Keratinocyte (primary cell): ENCODE data around the gene KCNJ6. TPM values are rescaled to one million over a fixed set of nuclear protein-coding genes. Genes with fewer than 3 reads are reported as not detected.

Experiments
- DNase-seq: peaks from one replicate; pipeline ENCODE4 v3.0.0-alpha.2; 2011; ENCODE audit warnings: low read depth, missing footprints, low spot score
- FAIRE-seq: peaks from 2 replicates; lab custom pipeline; 2011; peaks lifted over from hg19 to GRCh38; lab: Jason Lieb, UNC
- H2AFZ ChIP-seq: 2 replicates; pipeline ENCODE4 v1.6.0; 2012; ENCODE audit warnings: low read length, control low read depth, inconsistent platforms; ENCODE audit not compliant: control insufficient read depth
- H3K27ac ChIP-seq: 2 replicates; pipeline ENCODE4 v1.5.1; 2011; ENCODE audit warnings: low read length; ENCODE audit not compliant: control insufficient read depth, insufficient read depth
- H3K27me3 ChIP-seq: 3 replicates; pipeline ENCODE4 v1.6.0; 2011; ENCODE audit warnings: low read length; ENCODE audit not compliant: control insufficient read depth, insufficient read depth; ENCODE audit errors: extremely low read depth
- H3K36me3 ChIP-seq, 2 experiments: 2 replicates in 1 of 2; 3 replicates in 1 of 2; pipeline ENCODE4 v1.5.1; 2011; ENCODE audit warnings: low read length in 2 of 2, mild to moderate bottlenecking in 1 of 2; ENCODE audit not compliant: control insufficient read depth in 2 of 2, insufficient read depth in 2 of 2; ENCODE audit errors: extremely low read depth in 1 of 2
- H3K4me1 ChIP-seq: 3 replicates; pipeline ENCODE4 v1.5.1; 2011; ENCODE audit warnings: low read length; ENCODE audit not compliant: control insufficient read depth, insufficient read depth; ENCODE audit errors: extremely low read depth
- H3K4me2 ChIP-seq: 3 replicates; pipeline ENCODE4 v1.6.0; 2011; ENCODE audit warnings: low read depth, low read length; ENCODE audit not compliant: control insufficient read depth, insufficient read depth; ENCODE audit errors: extremely low read depth
- H3K4me3 ChIP-seq, 3 experiments: fragments of 200-600 bp in 1 of 3; sonication (generic) in 1 of 3; 2 replicates in 2 of 3; 3 replicates in 1 of 3; pipeline ENCODE4 v1.5.1; 2011 to 2016; ENCODE audit warnings: low read length in 3 of 3, mild to moderate bottlenecking in 3 of 3, control low read depth in 2 of 3, inconsistent platforms in 1 of 3, low read depth in 1 of 3, mixed read lengths in 1 of 3, mixed run types in 1 of 3, moderate library complexity in 1 of 3; ENCODE audit not compliant: control insufficient read depth in 2 of 3, insufficient read depth in 2 of 3; ENCODE audit errors: extremely low read depth in 1 of 3
- H3K79me2 ChIP-seq: 2 replicates; pipeline ENCODE4 v1.6.0; 2012; ENCODE audit warnings: low read length; ENCODE audit not compliant: control insufficient read depth, insufficient read depth
- H3K9ac ChIP-seq: 3 replicates; pipeline ENCODE4 v1.6.0; 2011; ENCODE audit warnings: low read length; ENCODE audit not compliant: control insufficient read depth, insufficient read depth; ENCODE audit errors: extremely low read depth
- H3K9me1 ChIP-seq: 3 replicates; pipeline ENCODE4 v1.6.0; 2011; ENCODE audit warnings: low read length; ENCODE audit not compliant: control insufficient read depth, insufficient read depth; ENCODE audit errors: extremely low read depth
- H3K9me3 ChIP-seq: 2 replicates; pipeline ENCODE4 v1.5.1; 2012; ENCODE audit warnings: low read depth, low read length; ENCODE audit not compliant: control insufficient read depth
- H4K20me1 ChIP-seq: 3 replicates; pipeline ENCODE4 v1.6.0; 2011; ENCODE audit warnings: low read length; ENCODE audit not compliant: control insufficient read depth, insufficient read depth; ENCODE audit errors: extremely low read depth
- CTCF ChIP-seq, 3 experiments: IDR thresholded peaks in 1 of 3; conservative IDR thresholded peaks in 1 of 3; optimal IDR thresholded peaks in 1 of 3; 2 replicates in 2 of 3; 3 replicates in 1 of 3; pipeline versions ENCODE3 to v1.5.1; 2011; ENCODE audit warnings: low read length in 3 of 3, mild to moderate bottlenecking in 3 of 3, moderate library complexity in 2 of 3, control low read depth in 1 of 3, inconsistent platforms in 1 of 3; ENCODE audit not compliant: insufficient read depth in 2 of 3; ENCODE audit errors: extremely low read depth in 1 of 3
- EZH2 ChIP-seq: IDR thresholded peaks from one replicate; pipeline ENCODE4 v1.6.1; 2012; ENCODE audit warnings: inconsistent platforms, mild to moderate bottlenecking, low read length, moderate library complexity
- dilution Hi-C: fragments of 300-500 bp; cut with MboI; formaldehyde crosslinking; loops from one replicate; pipeline ENCODE4 v1.7.0; 2020; ENCODE audit warnings: low sequenced_read_pairs; ENCODE audit not compliant: extremely low pct_ligation_motif_present
- polyA plus RNA-seq, 5 experiments: library from polyadenylated mRNA; depleted of rRNA in 3 of 5; stranded (reverse) in 3 of 5; stranded (forward) in 1 of 5; unstranded in 1 of 5; fragments of >200 nt; gene quantifications; 1 replicate in 1 of 5; 2 replicates in 3 of 5; 3 replicates in 1 of 5; pipeline versions ENCODE4 v1.2.1 to v1.2.3, GENCODE V29; 2011 to 2012; ENCODE audit warnings: missing spikeins in 2 of 5, low read depth in 1 of 5, low replicate concordance in 1 of 5

KCNJ6 gene
- polyA plus RNA-seq, 1 donor (not counting 4 experiments of a cell fraction or from before 2014, with no cell fraction given) = not detected

GRCh38 chr21:37593740-37594471, 322.4 kb downstream of the KCNJ6 start:
- H3K9ac ChIP-seq = no peak overlapping the region
- H3K36me3 ChIP-seq = no peaks in the 10 kb centered on the region
- no peak overlapping the region for H3K27ac ChIP-seq
- no peaks in the 10 kb centered on the region for H3K9me1 ChIP-seq
- no peak for FAIRE-seq
- H2AFZ ChIP-seq = no peak overlapping the region
- DNase-seq = no peak
- H3K27me3 ChIP-seq = no peaks in the 10 kb centered on the region
- dilution Hi-C loops = no loop called here
- H4K20me1 ChIP-seq = no peaks in the 10 kb centered on the region
- TF ChIP-seq CTCF (optimal IDR thresholded peaks at IDR 0.05 in 1 of 3, IDR thresholded peaks at IDR 0.05 in 1 of 3, conservative IDR thresholded peaks at IDR 0.05 in 1 of 3; ENCODE audit: extremely low read depth in 1 of 3, insufficient read depth in 2 of 3, low read length in 3 of 3) (no peak), EZH2 (no peak)
- H3K4me1 ChIP-seq = no peaks in the 10 kb centered on the region
- H3K4me3 ChIP-seq = no peak overlapping the region
- H3K9me3 ChIP-seq = no peaks in the 10 kb centered on the region
- H3K4me2 ChIP-seq = no peak overlapping the region
- H3K79me2 ChIP-seq = no peaks in the 10 kb centered on the region

GRCh38 chr21:37593015-37593414, 323.2 kb downstream of the KCNJ6 start:
- dilution Hi-C loops = no loop called here
- Histone ChIP-seq H3K4me3 (no peak overlapping the region), H3K36me3 (no peaks in the 10 kb centered on the region), H3K9me3 (no peaks in the 10 kb centered on the region), H3K27me3 (no peaks in the 10 kb centered on the region), H3K9ac (no peak overlapping the region), H3K79me2 (no peaks in the 10 kb centered on the region), H4K20me1 (no peaks in the 10 kb centered on the region), H3K4me2 (no peak overlapping the region), H2AFZ (no peak overlapping the region), H3K27ac (no peak overlapping the region), H3K4me1 (no peaks in the 10 kb centered on the region), H3K9me1 (no peaks in the 10 kb centered on the region)
- TF ChIP-seq EZH2 (no peak), CTCF (optimal IDR thresholded peaks at IDR 0.05 in 1 of 3, IDR thresholded peaks at IDR 0.05 in 1 of 3, conservative IDR thresholded peaks at IDR 0.05 in 1 of 3; ENCODE audit: extremely low read depth in 1 of 3, insufficient read depth in 2 of 3, low read length in 3 of 3) (no peak)
- FAIRE-seq (no peak), DNase-seq (no peak)
